Parathyroid adenoma (tissue), 2 donors: Measurements from ENCODE around the gene ECEL1.

Source experiments
- H2AFZ ChIP-seq: fragments of 300-600 bp; sonication (generic); one replicate; pipeline ENCODE4 v1.7.0; 2017; ENCODE audit warnings: antibody characterized with exemption, mild to moderate bottlenecking
- H3K27ac ChIP-seq: fragments of 300-600 bp; sonication (generic); one replicate; pipeline ENCODE4 v1.7.0; 2017
- H3K27me3 ChIP-seq: fragments of 300-600 bp; sonication (generic); one replicate; pipeline ENCODE4 v1.7.0; 2017; ENCODE audit warnings: low read length; ENCODE audit not compliant: control insufficient read depth, insufficient read depth
- H3K36me3 ChIP-seq: fragments of 300-600 bp; sonication (generic); one replicate; pipeline ENCODE4 v1.7.0; 2017; ENCODE audit warnings: low read length; ENCODE audit not compliant: control insufficient read depth, insufficient read depth
- H3K4me1 ChIP-seq: fragments of 300-600 bp; sonication (generic); one replicate; pipeline ENCODE4 v1.7.0; 2017; ENCODE audit warnings: control low read depth
- H3K4me2 ChIP-seq: fragments of 300-600 bp; sonication (generic); one replicate; pipeline ENCODE4 v1.7.0; 2017; ENCODE audit warnings: low read length
- H3K4me3 ChIP-seq: fragments of 300-600 bp; sonication (generic); one replicate; pipeline ENCODE4 v1.7.0; 2017; ENCODE audit warnings: low read depth, low read length
- H3K79me2 ChIP-seq: fragments of 300-600 bp; sonication (generic); one replicate; pipeline ENCODE4 v1.7.0; 2017; ENCODE audit warnings: control low read depth
- H3K9ac ChIP-seq: fragments of 300-600 bp; sonication (generic); one replicate; pipeline ENCODE4 v1.7.0; 2017; ENCODE audit warnings: mild to moderate bottlenecking
- H3K9me3 ChIP-seq: fragments of 300-600 bp; sonication (generic); one replicate; pipeline ENCODE4 v1.7.0; 2017; ENCODE audit warnings: low read length; ENCODE audit not compliant: control insufficient read depth
- TF ChIP-seq, protein P1 (sequence below): fragments of 300-600 bp; sonication (generic); IDR thresholded peaks from one replicate; pipeline ENCODE4 v1.7.0; 2017; ENCODE audit warnings: antibody characterized with exemption, mild to moderate bottlenecking
- donor health status: primary hyperparathyroidism.

The ECEL1 gene

GRCh38 chr2:232501794-232502390 is 14.3 kb upstream of the ECEL1 start:
- Histone ChIP-seq H3K4me2 (no peak overlapping the region), H3K9me3 (no peaks in the 10 kb centered on the region), H3K4me1 (no peaks in the 10 kb centered on the region), H3K27ac (no peak overlapping the region), H3K79me2 (no peaks in the 10 kb centered on the region), H2AFZ (no peak overlapping the region), H3K9ac (no peak overlapping the region), H3K27me3 (no peaks in the 10 kb centered on the region), H3K4me3 (no peak overlapping the region), H3K36me3 (no peaks in the 10 kb centered on the region)
- TF ChIP-seq, protein P1, sequence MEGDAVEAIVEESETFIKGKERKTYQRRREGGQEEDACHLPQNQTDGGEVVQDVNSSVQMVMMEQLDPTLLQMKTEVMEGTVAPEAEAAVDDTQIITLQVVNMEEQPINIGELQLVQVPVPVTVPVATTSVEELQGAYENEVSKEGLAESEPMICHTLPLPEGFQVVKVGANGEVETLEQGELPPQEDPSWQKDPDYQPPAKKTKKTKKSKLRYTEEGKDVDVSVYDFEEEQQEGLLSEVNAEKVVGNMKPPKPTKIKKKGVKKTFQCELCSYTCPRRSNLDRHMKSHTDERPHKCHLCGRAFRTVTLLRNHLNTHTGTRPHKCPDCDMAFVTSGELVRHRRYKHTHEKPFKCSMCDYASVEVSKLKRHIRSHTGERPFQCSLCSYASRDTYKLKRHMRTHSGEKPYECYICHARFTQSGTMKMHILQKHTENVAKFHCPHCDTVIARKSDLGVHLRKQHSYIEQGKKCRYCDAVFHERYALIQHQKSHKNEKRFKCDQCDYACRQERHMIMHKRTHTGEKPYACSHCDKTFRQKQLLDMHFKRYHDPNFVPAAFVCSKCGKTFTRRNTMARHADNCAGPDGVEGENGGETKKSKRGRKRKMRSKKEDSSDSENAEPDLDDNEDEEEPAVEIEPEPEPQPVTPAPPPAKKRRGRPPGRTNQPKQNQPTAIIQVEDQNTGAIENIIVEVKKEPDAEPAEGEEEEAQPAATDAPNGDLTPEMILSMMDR = no peak

DNA sequence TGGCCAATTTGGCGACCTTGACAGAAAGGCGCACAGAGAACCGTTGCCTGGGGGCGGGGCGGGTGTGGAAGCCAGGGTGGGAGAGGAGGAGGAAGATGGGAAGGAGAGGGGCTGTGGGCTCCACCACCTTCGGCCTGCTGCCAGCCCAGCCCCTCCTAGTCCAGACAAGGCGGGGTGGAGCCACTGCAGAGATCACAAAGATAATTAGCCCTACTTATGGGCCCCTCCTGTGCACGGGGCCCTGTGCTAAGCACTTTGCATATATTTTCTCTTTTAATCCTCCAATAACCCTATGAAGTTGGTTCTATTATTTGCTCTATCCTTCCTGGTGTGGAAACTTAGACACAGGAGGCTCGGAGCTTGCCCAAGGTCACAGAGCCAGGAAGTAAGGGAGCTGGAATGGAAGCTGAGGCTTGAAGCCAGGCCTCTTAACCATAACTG is 13.7 kb upstream of the ECEL1 start:
- no peaks in the 10 kb centered on the region for H3K27me3 ChIP-seq
- no peak overlapping the region for H3K9ac ChIP-seq
- no peaks in the 10 kb centered on the region for H3K4me1 ChIP-seq
- H3K4me3 ChIP-seq = no peak overlapping the region
- H3K79me2 ChIP-seq = no peaks in the 10 kb centered on the region
- no peak overlapping the region for H3K27ac ChIP-seq
- TF ChIP-seq, protein P1 = no peak
- H3K9me3 ChIP-seq = no peaks in the 10 kb centered on the region
- no peaks in the 10 kb centered on the region for H3K36me3 ChIP-seq
- H3K4me2 ChIP-seq = no peak overlapping the region
- H2AFZ ChIP-seq = no peak overlapping the region

DNA sequence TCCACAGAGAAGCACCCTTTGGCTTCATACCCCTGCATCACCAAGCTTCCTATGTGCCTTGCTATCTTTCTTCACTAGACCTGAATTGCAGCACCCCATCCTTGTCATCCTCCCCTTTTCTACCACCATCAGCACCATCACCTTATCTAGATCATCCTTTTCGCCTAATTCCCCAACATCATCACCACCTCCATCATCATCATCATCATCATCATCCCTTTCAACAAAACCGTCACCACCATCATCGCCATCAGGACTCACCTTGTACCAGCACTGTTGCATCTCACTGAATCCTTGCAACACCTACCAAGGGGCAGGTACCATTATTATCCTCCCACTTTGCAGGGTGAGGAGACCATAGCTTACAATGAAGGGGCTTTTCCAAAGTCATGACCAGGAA is 10.8 kb upstream of the ECEL1 start:
- H3K4me2 ChIP-seq = no peak overlapping the region
- no peak overlapping the region for H3K9ac ChIP-seq
- H3K27ac ChIP-seq = no peak overlapping the region
- H3K36me3 ChIP-seq = no peaks in the 10 kb centered on the region
- no peaks in the 10 kb centered on the region for H3K4me1 ChIP-seq
- H2AFZ ChIP-seq = no peak overlapping the region
- no peaks in the 10 kb centered on the region for H3K79me2 ChIP-seq
- H3K4me3 ChIP-seq = no peak overlapping the region
- TF ChIP-seq, protein P1 = no peak
- H3K27me3 ChIP-seq = no peaks in the 10 kb centered on the region
- H3K9me3 ChIP-seq = no peaks in the 10 kb centered on the region

DNA sequence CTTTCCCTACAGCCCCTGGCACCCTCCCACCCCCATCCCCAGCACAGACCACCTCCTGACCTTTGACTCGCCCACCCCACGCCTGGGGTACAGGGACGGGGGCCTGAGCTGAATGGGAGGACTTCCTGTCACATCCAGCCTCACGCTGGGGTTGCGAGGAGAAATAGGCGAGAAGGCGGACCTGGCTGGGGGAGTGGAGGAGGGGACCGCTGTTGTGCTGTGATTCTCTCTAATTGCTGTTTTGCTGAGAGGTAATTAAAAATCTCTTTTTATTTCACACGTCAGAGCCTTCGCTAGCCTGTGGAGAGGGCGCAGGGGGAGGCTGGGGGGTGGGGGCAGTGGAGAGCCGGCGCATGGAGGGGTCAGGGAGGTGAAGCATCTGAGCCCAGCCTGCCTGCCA is 9.7 kb upstream of the ECEL1 start:
- Histone ChIP-seq H3K36me3 (no peaks in the 10 kb centered on the region), H3K9ac (no peak overlapping the region), H3K4me2 (no peak overlapping the region), H3K27me3 (no peaks in the 10 kb centered on the region), H3K27ac (no peak overlapping the region), H3K9me3 (no peaks in the 10 kb centered on the region), H3K79me2 (no peaks in the 10 kb centered on the region), H2AFZ (no peak overlapping the region), H3K4me3 (no peak overlapping the region), H3K4me1 (no peaks in the 10 kb centered on the region)
- TF ChIP-seq, protein P1 = no peak
